ENCODE data around the gene MFAP3. TPM values are rescaled to one million over a fixed set of nuclear protein-coding genes. Genes with fewer than 3 reads are reported as not detected.

Gene MFAP3
- total RNA-seq, 2 experiments from 2014 or later, result 21.0 to 23.0 TPM

DNA sequence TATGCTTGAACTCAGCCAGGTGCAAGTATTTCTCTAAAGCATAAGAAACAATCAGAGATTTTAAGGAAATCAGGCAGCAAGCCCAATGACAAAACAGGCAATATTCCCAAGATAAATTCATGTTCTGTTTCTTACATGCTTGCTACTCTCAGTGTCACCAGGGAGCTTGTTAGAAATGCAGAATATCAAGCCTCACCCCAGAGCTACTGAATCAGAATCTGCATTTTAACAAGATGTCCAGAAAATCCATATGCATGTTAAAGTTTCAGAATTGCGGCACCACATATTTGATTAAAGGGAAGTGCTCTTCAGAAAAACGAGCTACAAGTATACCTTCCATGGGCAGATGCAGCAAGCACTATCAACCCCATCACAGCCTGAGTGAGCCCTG lies 54.4 kb downstream of the MFAP3 start:
- ChIA-PET CTCF (interaction anchor here (0.7 to 1.6 kb wide), 2 partner anchors 18 to 312 kb away, joined by 3 read pairs; no protein-coding TSS in a partner anchor), POLR2A (no interaction called here)
- ATAC-seq (no peak), DNase-seq (no peak)
- peaks cover 2% of the 10 kb centered on the region for H3K4me1 Mint-ChIP-seq (ENCODE audit: low read depth)
- H3K36me3 Mint-ChIP-seq (ENCODE audit: low read depth), result no peaks in the 10 kb centered on the region
- peaks cover 33% of the 10 kb centered on the region for H3K27me3 Mint-ChIP-seq (ENCODE audit: low read depth)
- H3K4me3 Mint-ChIP-seq, result no peak overlapping the region
- H3K9me3 Mint-ChIP-seq (ENCODE audit: insufficient read depth), result no peaks in the 10 kb centered on the region
- no peak overlapping the region for H3K27ac Mint-ChIP-seq

GRCh38 chr5:154095904-154096303 lies 57.1 kb downstream of the MFAP3 start:
- Mint-ChIP-seq H3K36me3 (ENCODE audit: low read depth) (no peaks in the 10 kb centered on the region), H3K4me1 (ENCODE audit: low read depth) (peaks cover 2% of the 10 kb centered on the region), H3K9me3 (ENCODE audit: insufficient read depth) (no peaks in the 10 kb centered on the region), H3K27me3 (ENCODE audit: low read depth) (peaks cover 27% of the 10 kb centered on the region), H3K27ac (no peak overlapping the region), H3K4me3 (no peak overlapping the region)
- ChIA-PET POLR2A (no interaction called here), CTCF (interaction anchor here (0.9 to 1.3 kb wide), 2 partner anchors 24 to 141 kb away, joined by 3 read pairs; no protein-coding TSS in a partner anchor)
- DNase-seq (no peak), ATAC-seq (no peak)

DNA sequence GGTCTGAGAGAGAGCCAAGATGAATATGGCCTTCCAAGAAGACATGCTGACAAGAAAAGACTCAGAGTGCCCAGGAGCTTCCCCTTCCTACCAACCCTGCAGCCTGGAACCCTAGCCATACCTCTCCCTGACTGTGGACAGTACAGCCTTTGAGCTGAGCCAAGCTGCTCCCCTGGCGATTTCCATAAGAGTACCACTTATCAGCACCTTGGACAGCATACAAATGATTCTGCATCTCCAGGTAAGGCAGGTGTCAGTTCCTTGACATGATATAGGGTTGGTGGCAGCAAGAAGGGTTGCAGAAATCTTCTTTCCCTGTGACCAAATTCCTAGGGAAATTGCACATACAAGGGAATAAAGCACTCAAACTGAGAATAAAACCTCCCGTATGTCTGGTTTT lies 58.3 kb downstream of the MFAP3 start:
- DNase-seq (no peak), ATAC-seq (no peak)
- Mint-ChIP-seq H3K36me3 (ENCODE audit: low read depth) (no peaks in the 10 kb centered on the region), H3K4me3 (no peak overlapping the region), H3K27me3 (ENCODE audit: low read depth) (peaks cover 23% of the 10 kb centered on the region), H3K9me3 (ENCODE audit: insufficient read depth) (no peaks in the 10 kb centered on the region), H3K27ac (no peak overlapping the region), H3K4me1 (ENCODE audit: low read depth) (no peaks in the 10 kb centered on the region)
- CTCF ChIA-PET, result interaction anchor here (2.0 kb wide), 1 partner anchor 308 kb away, joined by 6 read pairs; no protein-coding TSS in a partner anchor
- POLR2A ChIA-PET, result no interaction called here

GRCh38 chr5:154098465-154098864 lies 59.7 kb downstream of the MFAP3 start:
- H3K9me3 Mint-ChIP-seq (ENCODE audit: insufficient read depth), result no peaks in the 10 kb centered on the region
- CTCF ChIA-PET, result interaction anchor here (1.5 to 2.0 kb wide), 2 partner anchors 138 to 307 kb away, joined by 4 to 6 read pairs; no protein-coding TSS in a partner anchor
- no peak for ATAC-seq

GRCh38 chr5:154101184-154101583 lies 62.4 kb downstream of the MFAP3 start:
- no peaks in the 10 kb centered on the region for H3K9me3 Mint-ChIP-seq (ENCODE audit: insufficient read depth)
- H3K36me3 Mint-ChIP-seq (ENCODE audit: low read depth), result no peaks in the 10 kb centered on the region
- POLR2A ChIA-PET, result no interaction called here
- no peak for DNase-seq
- no peak overlapping the region for H3K27ac Mint-ChIP-seq
- CTCF ChIA-PET, result interaction anchor here (0.9 kb wide), 1 partner anchor 304 kb away, joined by 3 read pairs; no protein-coding TSS in a partner anchor
- H3K4me1 Mint-ChIP-seq (ENCODE audit: low read depth), result no peaks in the 10 kb centered on the region
- peaks cover 4% of the 10 kb centered on the region for H3K27me3 Mint-ChIP-seq (ENCODE audit: low read depth)
- no peak for ATAC-seq
- no peak overlapping the region for H3K4me3 Mint-ChIP-seq

More at GRCh38 chr5:154098465-154098864, 59.7 kb downstream of the MFAP3 start:
- H3K36me3 Mint-ChIP-seq (ENCODE audit: low read depth), result no peaks in the 10 kb centered on the region
- no peak for DNase-seq
- peaks cover 14% of the 10 kb centered on the region for H3K27me3 Mint-ChIP-seq (ENCODE audit: low read depth)
- no peak overlapping the region for H3K27ac Mint-ChIP-seq
- POLR2A ChIA-PET, result no interaction called here
- H3K4me3 Mint-ChIP-seq, result no peak overlapping the region
- H3K4me1 Mint-ChIP-seq (ENCODE audit: low read depth), result no peaks in the 10 kb centered on the region

- Mint-ChIP-seq H3K27ac (no peak overlapping the region), H3K9me3 (ENCODE audit: insufficient read depth) (no peaks in the 10 kb centered on the region), H3K36me3 (ENCODE audit: low read depth) (no peaks in the 10 kb centered on the region), H3K27me3 (ENCODE audit: low read depth) (peaks cover 8% of the 10 kb centered on the region), H3K4me3 (no peak overlapping the region), H3K4me1 (ENCODE audit: low read depth) (no peaks in the 10 kb centered on the region)
- CTCF ChIA-PET, result no interaction called here
- no peak for ATAC-seq
- DNase-seq, result no peak
- POLR2A ChIA-PET, result no interaction called here
Observed at GRCh38 chr5:154103233-154103632, 64.5 kb downstream of the MFAP3 start.

Other genes with a start within 250 kb of the MFAP3 start
- gene FAM114A2, start 57 bp upstream of the MFAP3 start, total RNA-seq, result 10 to 100 TPM; 17.8 to 23.1 TPM
- 10 to 100 TPM; 21.6 to 23.7 TPM for gene GALNT10, start 151.8 kb downstream of the MFAP3 start, total RNA-seq

Measured in activated CD8-positive, alpha-beta T cell treated with anti-CD3 and anti-CD28 coated beads, Interleukin-2, amount 10 ng/mL, durations not matched to agents 7 days and 5 days (primary cell).